HepG2 (cell line): ENCODE results near the gene SP110. TPM values are rescaled to one million over a fixed set of nuclear protein-coding genes. Genes with fewer than 3 reads are reported as not detected.
A peak's percentile ranks its signal among the peaks of the same experiment; 100 is the strongest.

ENCODE experiments used
- CEBPB ChIP-seq: IDR thresholded peaks from 2 replicates; pipeline ENCODE4 v1.6.1; 2011; ENCODE audit warnings: low read depth, low read length, improper control_type of control experiment, borderline replicate concordance
- ETV5 ChIP-seq: IDR thresholded peaks from 2 replicates; pipeline ENCODE4 v1.6.1; 2018; ENCODE audit warnings: missing biosample characterization, missing genetic modification reagents, inconsistent platforms, borderline replicate concordance
- FOSL2 ChIP-seq: sonication (generic); formaldehyde crosslinking; IDR thresholded peaks from 2 replicates; pipeline ENCODE4 v1.4.0; 2020; ENCODE audit warnings: missing genetic modification reagents
- HNRNPK ChIP-seq: fragments of 200-400 bp; formaldehyde crosslinking; IDR thresholded peaks from 2 replicates; pipeline ENCODE4 v1.6.1; 2018; ENCODE audit warnings: low read length, low read depth, moderate library complexity, mild to moderate bottlenecking; ENCODE audit not compliant: poor library complexity, severe bottlenecking
- HOMEZ ChIP-seq: IDR thresholded peaks from 2 replicates; pipeline ENCODE4 v1.6.1; 2016; ENCODE audit warnings: low read depth
- MED1 ChIP-seq: sonication (generic); formaldehyde crosslinking; IDR thresholded peaks from 2 replicates; pipeline ENCODE4 v1.4.0; 2020; ENCODE audit warnings: missing genetic modification reagents
- MIER3 ChIP-seq: IDR thresholded peaks from 2 replicates; pipeline ENCODE4 v1.6.1; 2016; ENCODE audit warnings: missing compliant biosample characterization, borderline replicate concordance
- NR2F1 ChIP-seq, 2 experiments: fragments of 450-650 bp in 1 of 2; formaldehyde crosslinking in 1 of 2; IDR thresholded peaks; 2 replicates each; pipeline versions ENCODE4 v1.5.0 to v1.6.1; 2016 to 2020; ENCODE audit warnings: mild to moderate bottlenecking in 1 of 2, missing compliant biosample characterization in 1 of 2, missing genetic modification reagents in 1 of 2, moderate library complexity in 1 of 2
- RXRB ChIP-seq: IDR thresholded peaks from 2 replicates; pipeline ENCODE4 v1.6.1; 2016; ENCODE audit warnings: borderline replicate concordance, missing genetic modification reagents, missing compliant biosample characterization
- polyA plus RNA-seq, 8 experiments: library from polyadenylated mRNA; depleted of rRNA in 3 of 8; stranded (reverse) in 7 of 8; unstranded in 1 of 8; fragments of >200 nt; fragmentation: Illumina TruSeq in 4 of 8; extraction: Trizol in 4 of 8; gene quantifications; 2 replicates each; pipeline versions ENCODE4 v1.2.1 to v1.2.3, GENCODE V29; 2011 to 2016; ENCODE audit warnings: low read depth in 4 of 8, missing spikeins in 1 of 8, mixed read lengths in 1 of 8; ENCODE audit not compliant: insufficient read depth in 1 of 8
- total RNA-seq, 5 experiments: library from RNA; depleted of rRNA; stranded (reverse); fragments of >200 nt; fragmentation: Illumina TruSeq; extraction: Trizol; gene quantifications; 2 replicates each; pipeline ENCODE4 v1.2.3, GENCODE V29; 2016; ENCODE audit warnings: low read depth in 1 of 5
- TF ChIP-seq, protein P1 (sequence below): sonication (generic); formaldehyde crosslinking; IDR thresholded peaks from 2 replicates; pipeline ENCODE4 v1.4.0; 2020; ENCODE audit warnings: missing genetic modification reagents, borderline replicate concordance
- TF ChIP-seq, protein P2 (sequence below): sonication (generic); formaldehyde crosslinking; IDR thresholded peaks from 2 replicates; pipeline ENCODE4 v1.5.1; 2020; ENCODE audit warnings: missing genetic modification reagents, mild to moderate bottlenecking, borderline replicate concordance
- TF ChIP-seq, protein P3 (sequence below): sonication (generic); formaldehyde crosslinking; IDR thresholded peaks from 2 replicates; pipeline ENCODE4 v1.8.1; 2023; ENCODE audit warnings: missing genetic modification reagents, inconsistent platforms, borderline replicate concordance
- TF ChIP-seq, protein P4 (sequence below): IDR thresholded peaks from 2 replicates; pipeline ENCODE4 v1.6.1; 2016
- TF ChIP-seq, protein P5 (sequence below): IDR thresholded peaks from 2 replicates; pipeline ENCODE4 v1.4.0; 2020; ENCODE audit warnings: mild to moderate bottlenecking, missing genetic modification reagents

Gene SP110
- total and polyA plus RNA-seq, 2 of the 13 experiments (the other 11 are each of a cell fraction or from before 2014, with no cell fraction given): 7.9 to 10.4 TPM

GRCh38 chr2:230129343-230129742, 90.4 kb downstream of the SP110 start (continued):
- TF ChIP-seq ETV5: peak; percentile 66; the same call in 1 of the 2 replicates
- peak; percentile 96 to 98 for TF ChIP-seq NR2F1 (CRISPR knock-in tag; IDR thresholded peaks at IDR 0.05)
- TF ChIP-seq, protein P1, sequence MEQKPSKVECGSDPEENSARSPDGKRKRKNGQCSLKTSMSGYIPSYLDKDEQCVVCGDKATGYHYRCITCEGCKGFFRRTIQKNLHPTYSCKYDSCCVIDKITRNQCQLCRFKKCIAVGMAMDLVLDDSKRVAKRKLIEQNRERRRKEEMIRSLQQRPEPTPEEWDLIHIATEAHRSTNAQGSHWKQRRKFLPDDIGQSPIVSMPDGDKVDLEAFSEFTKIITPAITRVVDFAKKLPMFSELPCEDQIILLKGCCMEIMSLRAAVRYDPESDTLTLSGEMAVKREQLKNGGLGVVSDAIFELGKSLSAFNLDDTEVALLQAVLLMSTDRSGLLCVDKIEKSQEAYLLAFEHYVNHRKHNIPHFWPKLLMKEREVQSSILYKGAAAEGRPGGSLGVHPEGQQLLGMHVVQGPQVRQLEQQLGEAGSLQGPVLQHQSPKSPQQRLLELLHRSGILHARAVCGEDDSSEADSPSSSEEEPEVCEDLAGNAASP (CRISPR knock-in tag): peak; percentile 36; the same call in 1 of the 2 replicates
- TF ChIP-seq, protein P2, sequence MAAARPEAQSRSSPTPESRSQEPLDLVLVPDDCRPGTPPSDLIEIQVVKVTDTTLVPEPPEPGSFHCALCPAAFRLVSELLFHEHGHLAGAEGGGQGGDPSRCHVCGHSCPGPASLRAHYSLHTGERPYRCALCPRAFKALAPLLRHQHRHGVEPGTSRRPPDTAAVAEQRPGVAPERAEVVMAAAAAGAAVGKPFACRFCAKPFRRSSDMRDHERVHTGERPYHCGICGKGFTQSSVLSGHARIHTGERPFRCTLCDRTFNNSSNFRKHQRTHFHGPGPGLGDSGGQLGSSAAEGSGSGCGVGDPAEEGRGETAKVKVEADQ (CRISPR knock-in tag): no peak
- TF ChIP-seq, protein P3, sequence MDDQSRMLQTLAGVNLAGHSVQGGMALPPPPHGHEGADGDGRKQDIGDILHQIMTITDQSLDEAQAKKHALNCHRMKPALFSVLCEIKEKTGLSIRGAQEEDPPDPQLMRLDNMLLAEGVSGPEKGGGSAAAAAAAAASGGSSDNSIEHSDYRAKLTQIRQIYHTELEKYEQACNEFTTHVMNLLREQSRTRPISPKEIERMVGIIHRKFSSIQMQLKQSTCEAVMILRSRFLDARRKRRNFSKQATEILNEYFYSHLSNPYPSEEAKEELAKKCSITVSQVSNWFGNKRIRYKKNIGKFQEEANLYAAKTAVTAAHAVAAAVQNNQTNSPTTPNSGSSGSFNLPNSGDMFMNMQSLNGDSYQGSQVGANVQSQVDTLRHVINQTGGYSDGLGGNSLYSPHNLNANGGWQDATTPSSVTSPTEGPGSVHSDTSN (CRISPR knock-in tag): no peak
- peak; percentile 81 for TF ChIP-seq CEBPB
- TF ChIP-seq, protein P4, sequence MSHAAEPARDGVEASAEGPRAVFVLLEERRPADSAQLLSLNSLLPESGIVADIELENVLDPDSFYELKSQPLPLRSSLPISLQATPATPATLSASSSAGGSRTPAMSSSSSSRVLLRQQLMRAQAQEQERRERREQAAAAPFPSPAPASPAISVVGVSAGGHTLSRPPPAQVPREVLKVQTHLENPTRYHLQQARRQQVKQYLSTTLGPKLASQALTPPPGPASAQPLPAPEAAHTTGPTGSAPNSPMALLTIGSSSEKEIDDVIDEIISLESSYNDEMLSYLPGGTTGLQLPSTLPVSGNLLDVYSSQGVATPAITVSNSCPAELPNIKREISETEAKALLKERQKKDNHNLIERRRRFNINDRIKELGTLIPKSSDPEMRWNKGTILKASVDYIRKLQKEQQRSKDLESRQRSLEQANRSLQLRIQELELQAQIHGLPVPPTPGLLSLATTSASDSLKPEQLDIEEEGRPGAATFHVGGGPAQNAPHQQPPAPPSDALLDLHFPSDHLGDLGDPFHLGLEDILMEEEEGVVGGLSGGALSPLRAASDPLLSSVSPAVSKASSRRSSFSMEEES (CRISPR knock-in tag): peak; percentile 76
- peak; percentile 35; the same call in 1 of the 2 replicates for TF ChIP-seq MED1 (CRISPR knock-in tag)
- TF ChIP-seq HNRNPK: no peak
- TF ChIP-seq HOMEZ (CRISPR knock-in tag): peak; percentile 84
- TF ChIP-seq RXRB (CRISPR knock-in tag): peak; percentile 65
- TF ChIP-seq, protein P5, sequence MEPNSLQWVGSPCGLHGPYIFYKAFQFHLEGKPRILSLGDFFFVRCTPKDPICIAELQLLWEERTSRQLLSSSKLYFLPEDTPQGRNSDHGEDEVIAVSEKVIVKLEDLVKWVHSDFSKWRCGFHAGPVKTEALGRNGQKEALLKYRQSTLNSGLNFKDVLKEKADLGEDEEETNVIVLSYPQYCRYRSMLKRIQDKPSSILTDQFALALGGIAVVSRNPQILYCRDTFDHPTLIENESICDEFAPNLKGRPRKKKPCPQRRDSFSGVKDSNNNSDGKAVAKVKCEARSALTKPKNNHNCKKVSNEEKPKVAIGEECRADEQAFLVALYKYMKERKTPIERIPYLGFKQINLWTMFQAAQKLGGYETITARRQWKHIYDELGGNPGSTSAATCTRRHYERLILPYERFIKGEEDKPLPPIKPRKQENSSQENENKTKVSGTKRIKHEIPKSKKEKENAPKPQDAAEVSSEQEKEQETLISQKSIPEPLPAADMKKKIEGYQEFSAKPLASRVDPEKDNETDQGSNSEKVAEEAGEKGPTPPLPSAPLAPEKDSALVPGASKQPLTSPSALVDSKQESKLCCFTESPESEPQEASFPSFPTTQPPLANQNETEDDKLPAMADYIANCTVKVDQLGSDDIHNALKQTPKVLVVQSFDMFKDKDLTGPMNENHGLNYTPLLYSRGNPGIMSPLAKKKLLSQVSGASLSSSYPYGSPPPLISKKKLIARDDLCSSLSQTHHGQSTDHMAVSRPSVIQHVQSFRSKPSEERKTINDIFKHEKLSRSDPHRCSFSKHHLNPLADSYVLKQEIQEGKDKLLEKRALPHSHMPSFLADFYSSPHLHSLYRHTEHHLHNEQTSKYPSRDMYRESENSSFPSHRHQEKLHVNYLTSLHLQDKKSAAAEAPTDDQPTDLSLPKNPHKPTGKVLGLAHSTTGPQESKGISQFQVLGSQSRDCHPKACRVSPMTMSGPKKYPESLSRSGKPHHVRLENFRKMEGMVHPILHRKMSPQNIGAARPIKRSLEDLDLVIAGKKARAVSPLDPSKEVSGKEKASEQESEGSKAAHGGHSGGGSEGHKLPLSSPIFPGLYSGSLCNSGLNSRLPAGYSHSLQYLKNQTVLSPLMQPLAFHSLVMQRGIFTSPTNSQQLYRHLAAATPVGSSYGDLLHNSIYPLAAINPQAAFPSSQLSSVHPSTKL (CRISPR knock-in tag): peak; percentile 97
- TF ChIP-seq MIER3: peak; percentile 78; the same call in 1 of the 2 replicates
- peak; percentile 93 for TF ChIP-seq FOSL2 (CRISPR knock-in tag)
